ENCODE results near the gene LRRC32.

DNA sequence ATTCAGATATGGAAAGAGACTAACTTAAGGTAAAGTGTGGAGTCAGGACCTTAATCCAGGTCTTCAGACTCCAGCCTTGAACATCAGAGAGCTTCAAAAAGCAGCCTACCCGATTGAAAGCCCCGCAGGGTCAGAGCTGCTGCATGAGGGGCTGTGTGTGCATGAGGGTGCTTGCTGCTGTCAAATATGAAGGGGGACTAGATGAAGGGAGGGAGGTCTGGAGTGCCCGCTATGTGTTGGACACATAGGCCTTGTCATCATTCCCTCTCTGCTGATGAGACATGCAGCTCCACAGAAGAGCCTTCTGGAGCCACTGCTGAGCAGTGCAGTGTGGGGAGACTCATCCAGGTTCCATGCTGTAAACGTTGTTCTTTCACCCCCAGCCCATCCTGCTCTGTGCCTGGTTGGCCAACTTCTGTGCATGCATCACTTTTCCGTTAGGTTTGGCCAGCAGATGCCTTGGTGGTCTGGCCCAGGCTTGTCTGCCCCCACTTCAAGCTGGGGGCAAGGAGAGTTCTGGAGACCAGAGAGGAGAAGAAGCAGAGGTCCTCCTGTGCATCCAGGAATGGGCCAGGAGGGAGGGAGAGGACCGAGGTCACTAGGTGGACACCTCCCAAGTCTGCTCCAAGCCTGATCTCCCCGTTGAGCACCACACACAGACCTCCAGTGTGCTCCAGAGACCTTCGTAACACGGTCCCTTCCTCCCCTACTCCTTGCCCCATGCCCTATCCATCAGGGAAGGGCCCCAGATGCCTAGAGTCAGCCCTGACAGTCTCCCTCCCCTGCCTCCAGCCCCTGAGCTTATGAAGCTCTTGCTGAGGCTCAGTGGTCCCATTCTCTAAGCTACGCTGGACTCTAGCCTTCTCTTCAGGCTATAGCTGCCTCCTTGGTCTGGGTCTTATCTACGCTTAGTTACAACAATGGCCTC lies 32.0 kb downstream of the LRRC32 start:
- TF ChIP-seq CTCF (conservative IDR thresholded peaks at IDR 0.05; ENCODE audit: low read length): no peak
- no peak for TF ChIP-seq EZH2phosphoT487 (IDR thresholded peaks at IDR 0.05; ENCODE audit: borderline replicate concordance)
